GM18951 (cell line): Measurements from ENCODE around the gene WDR90.
A peak's percentile ranks its signal among the peaks of the same experiment; 100 is the strongest.

ENCODE experiments used
- POLR2A ChIP-seq: IDR thresholded peaks from 4 replicates; pipeline ENCODE4 v1.6.1; 2011; ENCODE audit warnings: mild to moderate bottlenecking; ENCODE audit not compliant: insufficient read length, insufficient read depth; ENCODE audit errors: extremely low read depth
- in situ Hi-C: fragments of 300-500 bp; cut with MboI; formaldehyde crosslinking; loops from one replicate; pipeline ENCODE4 v1.12.0; 2022; ENCODE audit warnings: low sequenced_read_pairs, mixed read lengths, inconsistent platforms; ENCODE audit not compliant: unreplicated experiment

The WDR90 gene

DNA sequence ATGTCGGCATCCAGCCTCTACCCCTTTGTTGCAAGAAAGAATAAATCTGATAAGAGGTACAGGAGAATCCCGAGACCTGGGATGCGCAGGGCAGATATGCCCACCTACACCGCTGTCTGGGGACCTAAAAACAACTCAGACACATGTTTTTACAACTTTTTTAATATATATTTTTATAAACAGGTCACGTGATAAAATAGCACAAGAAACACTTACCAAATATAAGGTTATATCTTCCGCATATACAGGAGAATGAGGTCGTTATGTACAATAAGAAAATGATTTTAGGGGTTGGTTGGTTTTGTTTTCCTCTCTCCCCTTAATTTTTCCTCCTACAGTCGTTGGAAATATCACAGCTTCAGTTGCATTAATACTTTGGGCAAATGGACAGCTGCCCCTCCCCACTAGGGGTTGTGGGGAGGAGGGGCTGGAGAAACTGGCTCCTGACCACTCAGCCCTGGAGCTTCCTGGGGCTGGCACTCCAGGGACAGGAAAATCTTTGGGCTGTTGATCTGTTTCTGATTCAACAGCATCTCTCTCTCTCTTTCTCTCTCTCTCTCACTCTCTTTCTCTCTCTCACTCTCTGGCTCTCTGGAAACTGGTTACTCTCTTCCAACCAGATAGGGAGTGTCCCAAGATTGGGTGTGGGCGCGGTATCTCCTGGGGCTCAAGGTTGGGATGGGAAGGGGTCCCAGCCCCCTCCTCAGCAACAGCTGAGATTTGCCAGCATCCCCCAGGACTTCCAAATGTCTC, 43.4 kb downstream of the WDR90 start:
- in situ Hi-C loops = no loop called here
- TF ChIP-seq POLR2A = no peak

- in situ Hi-C loops = no loop called here
- TF ChIP-seq POLR2A = no peak
Observed at GRCh38 chr16:693364-693763, 44.2 kb downstream of the WDR90 start.

GRCh38 chr16:693766-694165, 44.6 kb downstream of the WDR90 start:
- no peak for TF ChIP-seq POLR2A
- in situ Hi-C loops = no loop called here

- TF ChIP-seq POLR2A = no peak
- in situ Hi-C loops = no loop called here
Observed at GRCh38 chr16:694187-694862, 45.2 kb downstream of the WDR90 start.

DNA sequence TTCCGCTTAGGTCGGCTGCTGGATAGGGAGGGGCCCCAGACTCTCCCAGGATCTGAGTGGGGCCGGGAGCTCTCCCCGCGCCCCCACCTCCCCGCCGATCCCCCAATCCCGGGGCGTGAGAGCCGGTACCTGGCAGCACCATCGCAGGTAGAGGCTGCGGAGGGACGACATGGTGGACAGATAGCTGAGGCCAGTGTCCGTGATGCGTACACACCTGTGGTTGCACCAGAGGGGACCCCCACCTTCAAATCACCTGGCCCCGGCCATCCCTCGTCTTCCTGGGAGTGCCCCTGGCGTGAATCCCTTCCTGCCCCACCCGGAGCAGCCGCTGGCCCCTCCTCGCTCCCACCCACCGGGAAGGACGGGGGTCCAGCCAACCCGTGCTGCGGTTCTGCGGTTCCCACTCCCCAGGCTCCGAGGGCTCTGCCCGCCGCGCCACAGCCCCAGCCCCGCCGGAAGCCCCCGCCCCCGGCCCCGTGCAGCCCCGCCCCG, 45.7 kb downstream of the WDR90 start:
- TF ChIP-seq POLR2A = no peak
- in situ Hi-C loops = no loop called here

DNA sequence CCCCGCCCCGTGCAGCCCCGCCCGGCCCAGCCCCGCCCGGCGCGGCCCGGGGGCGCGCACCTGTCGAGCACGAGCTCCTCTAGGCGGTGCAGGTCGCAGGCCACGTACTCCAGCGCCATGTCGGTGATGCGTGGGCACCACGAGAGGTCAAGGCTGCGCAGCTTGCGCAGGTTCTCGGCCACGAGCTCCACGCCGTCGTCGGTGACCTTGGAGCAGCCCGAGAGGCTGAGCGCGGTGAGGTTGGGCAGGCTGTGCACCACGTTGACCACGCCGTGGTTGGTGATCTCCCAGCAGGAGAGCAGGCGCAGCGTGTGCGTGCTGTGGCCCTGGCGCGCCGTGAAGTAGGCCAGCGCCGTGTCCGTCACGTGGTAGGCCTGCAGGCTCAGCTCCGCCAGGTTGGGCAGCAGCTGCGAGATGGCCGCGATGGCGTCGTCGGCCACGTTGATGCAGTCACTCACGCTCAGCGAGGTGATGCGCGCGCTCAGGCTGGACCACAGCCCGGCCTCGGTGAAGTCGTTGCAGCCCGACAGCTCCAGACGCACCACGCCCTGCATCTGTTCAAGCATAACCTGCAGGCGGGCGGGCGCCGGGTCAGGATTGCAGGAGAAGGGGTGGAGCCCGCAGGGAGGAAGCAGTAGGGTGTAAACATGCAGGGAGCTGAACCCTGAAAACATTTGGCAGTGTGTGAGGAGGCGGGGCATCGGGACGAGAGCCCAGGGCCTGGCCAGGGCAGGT, 46.4 kb downstream of the WDR90 start:
- TF ChIP-seq POLR2A = peak; percentile 43

GRCh38 chr16:698911-699671, 49.9 kb downstream of the WDR90 start:
- TF ChIP-seq POLR2A = no peak
- in situ Hi-C loops = no loop called here

More for the DNA sequence above, 46.4 kb downstream of the WDR90 start:
- in situ Hi-C loops = no loop called here

GRCh38 chr16:700684-701584, 51.8 kb downstream of the WDR90 start:
- TF ChIP-seq POLR2A = no peak
- in situ Hi-C loops = no loop called here

DNA sequence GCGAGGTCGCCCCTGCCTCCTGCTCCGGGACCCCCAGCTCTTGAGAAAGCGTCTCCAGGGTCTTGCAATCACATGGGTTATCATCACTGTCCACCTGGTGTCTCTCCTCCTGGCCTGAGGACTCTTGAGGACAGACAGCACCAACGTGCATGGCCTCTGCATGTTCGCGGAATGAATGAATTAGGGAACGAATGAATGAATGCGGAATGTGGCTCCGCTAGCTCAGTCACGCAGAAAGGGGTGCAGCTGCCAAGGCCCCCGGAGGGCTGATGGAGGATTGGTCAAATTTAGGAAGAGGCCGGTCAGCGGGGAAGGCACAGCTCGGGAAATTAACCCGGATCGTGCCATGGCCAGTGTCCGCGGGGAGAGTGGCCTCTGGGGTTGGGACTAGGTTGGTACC, 53.2 kb downstream of the WDR90 start:
- no peak for TF ChIP-seq POLR2A
- in situ Hi-C loops = no loop called here

GRCh38 chr16:703406-703805, 54.2 kb downstream of the WDR90 start:
- TF ChIP-seq POLR2A = no peak
- in situ Hi-C loops = no loop called here

DNA sequence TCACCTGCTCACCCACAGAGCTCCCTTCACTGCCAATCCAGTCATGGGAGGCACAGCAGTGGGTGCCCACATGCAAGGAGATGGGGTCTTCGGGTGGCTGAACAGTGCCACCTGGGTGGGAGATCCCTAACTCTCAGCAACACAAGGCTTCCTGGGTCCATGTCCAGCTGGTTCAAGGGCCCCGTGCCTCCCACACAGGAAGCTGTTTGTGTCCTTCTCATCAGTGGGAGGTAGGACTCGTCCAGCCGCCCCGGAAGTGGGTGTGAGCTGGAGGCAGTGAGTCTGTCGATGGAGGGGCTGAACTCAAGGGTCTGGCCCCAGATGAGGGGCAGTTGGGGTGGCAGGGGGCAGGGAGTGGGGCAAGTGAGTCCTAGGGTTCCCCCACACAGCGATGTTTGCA, 54.9 kb downstream of the WDR90 start:
- TF ChIP-seq POLR2A = no peak
- in situ Hi-C loops = no loop called here
